Measurements from ENCODE around the gene SLC30A7.

The SLC30A7 gene

GRCh38 chr1:100982793-100983192 lies 86.9 kb downstream of the SLC30A7 start:
- no peak overlapping the region for H3K4me3 ChIP-seq (ENCODE audit: low read depth, low read length)
- TF ChIP-seq CTCF (IDR thresholded peaks at IDR 0.05; ENCODE audit: insufficient read depth, low read depth, low read length, missing control alignments): no peak
- no peak for DNase-seq (ENCODE audit: low read depth)

DNA sequence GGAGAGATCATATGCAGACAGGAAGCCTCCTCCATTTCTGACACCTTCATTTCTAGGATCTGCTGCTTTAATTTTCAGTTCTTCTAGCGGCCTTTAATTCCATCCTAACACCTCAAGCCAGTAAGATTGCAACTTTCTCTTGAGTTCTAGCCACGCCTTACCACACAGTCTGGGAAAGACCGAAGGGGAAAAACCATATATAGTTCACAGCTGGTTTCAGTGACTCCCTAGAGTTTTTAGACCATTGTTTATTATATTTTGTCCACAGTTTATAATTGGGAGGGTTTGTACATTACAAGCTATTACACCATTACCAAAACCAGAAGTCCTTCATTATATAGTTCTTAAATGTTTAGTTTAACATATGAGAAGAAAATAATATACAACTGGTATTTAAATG lies 92.2 kb downstream of the SLC30A7 start:
- no peak for TF ChIP-seq CTCF (IDR thresholded peaks at IDR 0.05; ENCODE audit: insufficient read depth, low read depth, low read length, missing control alignments)
- no peak for DNase-seq (ENCODE audit: low read depth)
- H3K4me3 ChIP-seq (ENCODE audit: low read depth, low read length): no peak overlapping the region

GRCh38 chr1:100989306-100990077 lies 93.6 kb downstream of the SLC30A7 start:
- TF ChIP-seq CTCF (IDR thresholded peaks at IDR 0.05; ENCODE audit: insufficient read depth, low read depth, low read length, missing control alignments): no peak
- no peak for DNase-seq (ENCODE audit: low read depth)
- H3K4me3 ChIP-seq (ENCODE audit: low read depth, low read length): no peak overlapping the region

GRCh38 chr1:100995198-100995988 lies 99.5 kb downstream of the SLC30A7 start:
- no peak overlapping the region for H3K4me3 ChIP-seq (ENCODE audit: low read depth, low read length)
- no peak for DNase-seq (ENCODE audit: low read depth)
- no peak for TF ChIP-seq CTCF (IDR thresholded peaks at IDR 0.05; ENCODE audit: insufficient read depth, low read depth, low read length, missing control alignments)

GRCh38 chr1:100998426-100998825 lies 102.5 kb downstream of the SLC30A7 start:
- no peak for TF ChIP-seq CTCF (IDR thresholded peaks at IDR 0.05; ENCODE audit: insufficient read depth, low read depth, low read length, missing control alignments)
- no peak overlapping the region for H3K4me3 ChIP-seq (ENCODE audit: low read depth, low read length)
- no peak for DNase-seq (ENCODE audit: low read depth)

DNA sequence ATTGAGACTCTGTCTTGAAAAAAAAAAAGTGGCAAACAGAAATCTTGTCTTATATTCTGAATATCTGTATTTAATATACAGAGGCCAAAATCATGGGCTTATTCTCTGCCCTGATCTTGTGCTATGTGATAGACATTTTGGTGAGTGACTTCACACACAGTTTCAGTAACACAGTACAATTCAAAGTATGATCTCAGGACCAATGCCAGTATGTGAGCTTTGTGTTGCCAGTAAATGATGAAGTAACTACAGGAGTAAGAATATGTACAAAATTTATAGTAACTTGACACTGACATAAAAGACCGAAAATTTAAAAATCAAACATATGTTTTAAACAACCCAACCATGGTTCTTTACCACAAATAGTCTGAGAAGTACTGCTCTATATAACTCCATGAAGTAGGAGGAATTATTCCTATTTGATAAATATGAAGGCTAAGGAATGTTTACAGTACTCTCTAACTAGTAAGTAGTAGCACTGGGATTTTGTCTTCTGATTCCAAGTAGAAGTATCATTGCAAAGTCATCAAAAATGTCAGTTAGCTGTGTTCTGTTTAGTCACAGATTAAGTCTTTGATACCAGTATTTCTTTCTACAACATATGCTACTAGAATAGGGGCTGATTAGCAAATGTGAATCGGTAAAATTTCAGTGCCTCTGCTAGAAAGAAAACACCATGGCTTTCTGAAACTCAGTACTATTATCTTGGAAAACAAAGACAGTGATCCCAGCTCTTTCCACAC lies 104.4 kb downstream of the SLC30A7 start:
- H3K4me3 ChIP-seq (ENCODE audit: low read depth, low read length): no peak overlapping the region
- TF ChIP-seq CTCF (IDR thresholded peaks at IDR 0.05; ENCODE audit: insufficient read depth, low read depth, low read length, missing control alignments): no peak
- DNase-seq (ENCODE audit: low read depth): no peak

All from GM12865 (cell line).